ENCODE data around the gene SEMA5A.

The SEMA5A gene

DNA sequence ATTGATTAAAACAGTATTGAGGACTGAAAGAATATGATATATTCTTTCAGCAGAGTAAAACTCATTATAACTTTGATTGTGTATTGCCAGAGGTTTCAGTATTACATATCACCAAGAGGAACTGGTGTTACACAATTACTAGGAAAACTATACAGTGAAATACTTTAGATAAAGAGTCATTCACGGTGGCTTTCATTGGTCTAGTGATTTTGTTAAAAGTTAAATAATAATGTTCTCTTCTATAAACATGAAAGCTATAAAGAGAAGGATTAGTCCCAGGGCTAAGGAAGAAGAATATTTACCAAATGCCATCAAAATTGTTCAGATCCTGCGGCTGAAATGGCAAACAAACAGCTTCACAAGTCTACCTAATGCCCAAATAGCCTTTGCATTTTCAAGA, 306.2 kb downstream of the SEMA5A start:
- ChIA-PET CTCF (interaction anchor here (1.3 kb wide), 1 partner anchor 13 kb away, joined by 3 read pairs; no protein-coding TSS in a partner anchor), POLR2A (no interaction called here)
- DNase-seq (ENCODE audit: extremely low spot score) = no peak
- TF ChIP-seq, protein P1, sequence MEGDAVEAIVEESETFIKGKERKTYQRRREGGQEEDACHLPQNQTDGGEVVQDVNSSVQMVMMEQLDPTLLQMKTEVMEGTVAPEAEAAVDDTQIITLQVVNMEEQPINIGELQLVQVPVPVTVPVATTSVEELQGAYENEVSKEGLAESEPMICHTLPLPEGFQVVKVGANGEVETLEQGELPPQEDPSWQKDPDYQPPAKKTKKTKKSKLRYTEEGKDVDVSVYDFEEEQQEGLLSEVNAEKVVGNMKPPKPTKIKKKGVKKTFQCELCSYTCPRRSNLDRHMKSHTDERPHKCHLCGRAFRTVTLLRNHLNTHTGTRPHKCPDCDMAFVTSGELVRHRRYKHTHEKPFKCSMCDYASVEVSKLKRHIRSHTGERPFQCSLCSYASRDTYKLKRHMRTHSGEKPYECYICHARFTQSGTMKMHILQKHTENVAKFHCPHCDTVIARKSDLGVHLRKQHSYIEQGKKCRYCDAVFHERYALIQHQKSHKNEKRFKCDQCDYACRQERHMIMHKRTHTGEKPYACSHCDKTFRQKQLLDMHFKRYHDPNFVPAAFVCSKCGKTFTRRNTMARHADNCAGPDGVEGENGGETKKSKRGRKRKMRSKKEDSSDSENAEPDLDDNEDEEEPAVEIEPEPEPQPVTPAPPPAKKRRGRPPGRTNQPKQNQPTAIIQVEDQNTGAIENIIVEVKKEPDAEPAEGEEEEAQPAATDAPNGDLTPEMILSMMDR (IDR thresholded peaks at IDR 0.05; ENCODE audit: control extremely low read depth, extremely low read depth, low read depth, missing control alignments) = no peak

GRCh38 chr5:9239071-9239470, 306.8 kb downstream of the SEMA5A start:
- ChIA-PET POLR2A (no interaction called here), CTCF (interaction anchor here (1.3 kb wide), 1 partner anchor 14 kb away, joined by 3 read pairs; no protein-coding TSS in a partner anchor)
- no peak for DNase-seq (ENCODE audit: extremely low spot score)
- TF ChIP-seq, protein P1 (IDR thresholded peaks at IDR 0.05; ENCODE audit: control extremely low read depth, extremely low read depth, low read depth, missing control alignments) = no peak

DNA sequence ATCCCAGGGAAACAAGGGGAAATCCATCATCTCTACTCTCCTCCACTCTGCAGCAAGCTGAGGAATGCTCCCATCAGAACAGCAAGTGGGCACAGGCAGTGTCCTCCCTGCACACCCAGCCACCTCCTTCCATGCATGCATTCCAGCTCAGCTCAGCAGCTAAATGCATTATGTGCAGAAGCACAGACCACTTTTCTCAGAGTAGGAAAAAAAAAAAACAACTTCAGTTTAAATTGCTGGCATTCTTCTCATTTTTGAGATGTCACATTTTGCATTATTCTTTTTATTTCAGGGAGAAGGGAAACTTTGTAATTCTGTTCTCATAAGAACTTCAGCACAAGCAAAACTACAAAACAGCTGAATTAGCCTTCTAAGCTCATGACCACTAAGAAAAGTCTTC, 312.2 kb downstream of the SEMA5A start:
- ChIA-PET CTCF (interaction anchor here (1.2 kb wide), 1 partner anchor 108 kb away, joined by 3 read pairs; no protein-coding TSS in a partner anchor), POLR2A (no interaction called here)

DNA sequence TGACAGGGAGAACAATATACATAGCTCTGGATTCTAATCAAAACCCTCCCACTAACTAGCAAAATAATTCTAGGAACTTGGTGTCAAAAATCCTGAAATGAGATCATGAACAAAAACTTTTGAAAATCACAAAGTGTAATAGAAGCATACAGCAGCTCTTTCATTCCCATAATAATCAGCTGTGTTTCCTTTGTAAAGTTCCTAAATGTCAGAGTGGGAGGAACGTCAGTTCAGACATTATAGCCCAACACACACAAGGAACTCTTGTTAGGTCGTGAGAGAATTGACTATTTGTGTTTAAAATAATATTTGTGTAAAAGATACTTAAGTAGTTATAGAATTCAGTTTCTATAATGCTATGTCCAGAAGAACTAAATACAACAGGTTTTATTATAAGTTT, 312.8 kb downstream of the SEMA5A start:
- TF ChIP-seq, protein P1 (IDR thresholded peaks at IDR 0.05; ENCODE audit: control extremely low read depth, extremely low read depth, low read depth, missing control alignments) = no peak
- DNase-seq (ENCODE audit: extremely low spot score) = no peak
- CTCF ChIA-PET = interaction anchor here (1.2 kb wide), 1 partner anchor 108 kb away, joined by 3 read pairs; no protein-coding TSS in a partner anchor
- POLR2A ChIA-PET = no interaction called here

More for the DNA sequence above, 312.2 kb downstream of the SEMA5A start:
- TF ChIP-seq, protein P1 (IDR thresholded peaks at IDR 0.05; ENCODE audit: control extremely low read depth, extremely low read depth, low read depth, missing control alignments) = no peak
- no peak for DNase-seq (ENCODE audit: extremely low spot score)

- ChIA-PET POLR2A (no interaction called here), CTCF (no interaction called here)
- TF ChIP-seq, protein P1 (IDR thresholded peaks at IDR 0.05; ENCODE audit: control extremely low read depth, extremely low read depth, low read depth, missing control alignments) = no peak
- DNase-seq (ENCODE audit: extremely low spot score) = no peak
Observed at GRCh38 chr5:9231842-9232241, 314.0 kb downstream of the SEMA5A start.

GRCh38 chr5:9230355-9230754, 315.5 kb downstream of the SEMA5A start:
- CTCF ChIA-PET = interaction anchor here (1.3 kb wide), 1 partner anchor 8 kb away, joined by 3 read pairs; no protein-coding TSS in a partner anchor
- POLR2A ChIA-PET = no interaction called here
- TF ChIP-seq, protein P1 (IDR thresholded peaks at IDR 0.05; ENCODE audit: control extremely low read depth, extremely low read depth, low read depth, missing control alignments) = no peak
- no peak for DNase-seq (ENCODE audit: extremely low spot score)
